Activated T-helper 1 cell treated with anti-CD3 and anti-CD28 coated beads, Interleukin-2, amount 50 U/mL, for 16 hours (primary cell): ENCODE measurements around the gene ASCL2.

Experiments used
- DNase-seq, 2 donors: peaks; one replicate each; pipeline ENCODE4 v3.0.0-alpha.2; 2020; ENCODE audit warnings: low read depth in 1 of 2, low spot score in 1 of 2

ASCL2 gene

GRCh38 chr11:2275334-2276279 is 5.2 kb upstream of the ASCL2 start:
- DNase-seq = no peak

DNA sequence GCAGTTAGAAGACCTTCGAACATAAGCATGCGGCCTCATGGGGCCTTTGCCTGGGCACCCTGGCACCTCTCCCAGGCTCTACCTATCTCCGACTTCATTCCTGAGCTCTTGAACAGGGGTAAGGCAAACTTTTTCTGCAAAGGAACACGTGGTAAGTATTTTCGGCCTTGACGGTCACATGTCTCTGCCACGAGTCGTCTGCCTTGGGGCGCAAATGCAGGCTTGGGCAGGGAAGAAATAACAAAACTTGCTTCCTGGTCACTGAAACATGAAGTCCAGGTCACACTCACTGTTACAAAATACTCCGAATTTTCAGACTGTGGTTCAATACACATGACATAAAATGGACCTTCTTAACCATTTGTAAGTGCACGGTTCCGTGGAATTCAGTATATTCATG is 3.4 kb upstream of the ASCL2 start:
- DNase-seq = no peak

GRCh38 chr11:2273311-2273710 is 2.9 kb upstream of the ASCL2 start:
- no peak for DNase-seq

GRCh38 chr11:2272946-2273280 is 2.5 kb upstream of the ASCL2 start:
- DNase-seq = no peak

DNA sequence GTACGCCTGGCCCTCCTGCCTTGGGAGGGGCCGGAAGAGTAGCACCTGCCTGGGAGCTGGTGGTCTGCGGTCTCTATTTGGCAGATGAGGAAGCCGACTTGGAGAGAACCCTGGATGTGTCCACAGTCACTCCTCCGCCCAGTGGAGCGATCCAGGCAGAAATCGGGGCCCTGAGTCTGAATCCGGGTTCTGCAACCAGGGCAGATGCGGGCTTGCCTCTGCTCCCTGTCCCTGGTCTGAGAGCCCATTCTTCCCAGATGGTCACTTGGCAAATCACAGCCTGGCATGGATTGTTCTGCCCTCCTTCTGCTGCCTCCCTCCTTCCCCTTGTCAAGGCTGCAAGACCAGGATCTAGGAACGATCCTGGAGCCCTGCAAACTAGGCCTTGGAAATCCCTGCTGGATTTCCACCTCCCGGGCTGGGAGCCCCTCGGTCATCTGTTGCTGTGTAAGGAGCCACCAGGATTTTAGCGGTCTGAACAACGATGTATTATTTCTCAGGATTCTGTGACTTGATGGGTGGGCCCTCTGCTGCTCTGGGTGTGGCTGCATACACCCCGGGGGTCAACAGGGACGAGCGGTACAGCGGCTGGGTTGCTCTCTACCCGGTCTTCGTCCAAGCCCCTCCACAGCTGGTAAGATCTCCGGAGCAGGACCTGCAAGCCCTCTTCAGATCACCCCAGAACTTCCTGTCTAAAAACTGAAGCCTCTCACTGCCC is 2.0 kb upstream of the ASCL2 start:
- DNase-seq = no peak

DNA sequence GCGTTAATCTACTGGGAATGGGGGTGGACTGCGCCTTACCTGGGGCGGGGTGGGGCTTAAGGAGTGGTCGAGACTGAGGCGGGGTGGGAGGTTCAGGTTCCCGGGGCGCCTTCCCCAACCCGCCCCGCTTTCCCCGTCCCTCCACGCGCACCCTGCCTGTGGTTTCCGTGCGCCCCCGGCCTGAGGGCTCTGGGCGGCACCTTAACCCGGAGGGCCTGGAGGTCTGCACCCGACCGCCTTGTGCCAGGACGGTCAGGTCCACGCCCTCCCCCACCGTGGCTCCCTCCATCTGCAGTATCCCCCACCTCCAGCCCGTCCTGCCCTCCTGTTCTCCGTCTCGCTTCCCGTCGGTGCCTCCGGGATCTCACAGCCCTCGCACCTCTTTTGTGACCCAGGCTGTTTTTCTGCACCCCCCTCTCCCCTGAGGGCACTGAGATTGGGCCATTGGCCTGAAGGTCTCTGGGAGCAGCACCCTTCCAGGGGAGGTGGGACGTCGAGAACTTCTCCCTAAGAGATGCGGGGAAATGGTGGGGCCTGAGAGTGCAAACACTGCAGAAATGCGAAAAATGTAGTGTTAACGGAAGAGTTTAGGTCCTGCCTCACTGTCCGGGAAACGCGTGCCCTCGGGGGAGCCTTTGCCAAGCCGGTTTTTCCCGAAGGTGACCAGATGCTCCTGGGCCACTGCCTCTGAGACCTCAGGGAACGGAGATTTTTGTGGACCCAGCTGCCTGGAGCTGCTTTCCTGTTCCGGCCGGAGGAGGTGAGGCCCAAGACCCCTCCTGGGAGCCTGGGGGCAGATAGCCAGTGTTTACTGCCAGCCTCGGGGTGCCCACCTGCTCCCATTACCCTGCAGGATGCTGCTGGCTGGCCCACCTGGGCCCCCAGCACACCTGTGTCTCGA is 1.2 kb upstream of the ASCL2 start:
- DNase-seq = no peak

GRCh38 chr11:2271077-2271326 is 614 bp upstream of the ASCL2 start:
- DNase-seq = peak in 1 of 2 donors; percentile 25

- no peak for DNase-seq
Observed at GRCh38 chr11:2269601-2270321, 627 bp downstream of the ASCL2 start.

- DNase-seq = peak in 1 of 2 donors; percentile 69
Observed at GRCh38 chr11:2268729-2269600, 1.4 kb downstream of the ASCL2 start.

GRCh38 chr11:2267851-2268728 is 2.3 kb downstream of the ASCL2 start:
- DNase-seq = no peak

GRCh38 chr11:2267306-2267850 is 3.0 kb downstream of the ASCL2 start:
- no peak for DNase-seq

DNA sequence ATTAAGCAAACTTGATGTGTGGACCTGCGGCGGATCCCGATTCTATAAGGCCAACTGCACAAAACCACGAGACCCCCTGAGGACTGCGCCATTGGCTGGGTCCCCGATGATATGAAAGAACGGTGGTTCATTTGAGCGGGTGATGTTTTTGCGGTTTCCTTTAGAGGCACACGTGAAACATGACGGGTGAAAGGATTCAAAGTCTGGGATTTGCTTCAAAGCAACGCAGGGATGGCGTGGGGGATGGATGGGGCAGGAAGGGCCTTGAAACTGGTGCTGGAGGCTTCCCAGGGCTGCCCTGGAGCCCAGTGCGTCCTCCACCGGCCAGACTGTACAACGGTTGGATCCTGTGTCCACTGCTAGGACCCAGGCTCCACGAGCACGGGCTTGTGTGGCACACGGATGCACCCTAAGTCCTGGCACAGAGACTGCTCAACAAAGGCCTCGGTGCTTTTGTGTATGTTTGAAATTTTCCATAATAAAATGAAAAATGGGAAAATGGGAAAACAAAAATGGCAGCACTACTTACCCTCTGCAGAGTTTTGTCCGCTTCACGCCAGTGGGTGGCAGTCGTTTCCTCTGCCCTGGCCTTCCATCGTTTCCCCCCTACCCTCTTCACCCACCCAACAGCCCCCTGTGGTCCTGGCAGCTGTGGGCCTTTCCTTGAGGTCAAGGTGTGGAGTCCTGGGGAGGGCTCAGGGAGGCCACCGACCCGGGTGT is 3.6 kb downstream of the ASCL2 start:
- DNase-seq = no peak

DNA sequence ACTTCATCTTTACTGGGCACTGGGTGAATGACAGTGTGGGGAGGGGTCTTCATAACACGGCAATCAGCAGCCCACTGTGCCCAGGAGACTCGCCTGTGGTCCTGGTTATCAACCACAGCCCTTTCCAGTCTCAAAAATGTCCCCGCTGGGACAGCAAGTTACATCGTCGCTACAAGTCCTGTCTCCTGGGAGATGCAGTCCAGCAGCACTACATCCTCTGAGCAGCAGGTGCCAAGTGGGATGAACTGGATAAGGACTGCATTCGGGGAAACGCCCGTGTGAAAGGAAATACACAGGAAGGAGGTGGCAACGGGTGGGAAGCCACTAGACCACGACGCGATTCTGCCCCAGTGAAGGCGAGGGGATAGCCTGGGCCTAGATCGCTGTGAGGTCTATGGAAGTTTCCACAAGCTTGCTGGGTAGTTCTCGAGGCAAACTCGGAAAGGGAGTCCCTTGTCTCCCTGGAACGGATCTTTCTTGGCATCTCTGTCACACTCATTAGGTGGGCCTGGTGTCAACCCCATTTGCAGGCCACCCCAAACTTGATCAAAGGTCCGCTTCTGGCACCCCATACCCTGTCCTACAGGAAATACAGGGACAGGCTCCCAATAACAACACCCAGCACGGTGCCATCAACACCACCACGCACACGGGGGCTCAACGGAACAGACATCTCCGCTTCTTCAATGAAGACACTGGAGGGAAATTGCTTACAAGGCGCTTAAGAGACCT is 4.4 kb downstream of the ASCL2 start:
- DNase-seq = no peak

DNA sequence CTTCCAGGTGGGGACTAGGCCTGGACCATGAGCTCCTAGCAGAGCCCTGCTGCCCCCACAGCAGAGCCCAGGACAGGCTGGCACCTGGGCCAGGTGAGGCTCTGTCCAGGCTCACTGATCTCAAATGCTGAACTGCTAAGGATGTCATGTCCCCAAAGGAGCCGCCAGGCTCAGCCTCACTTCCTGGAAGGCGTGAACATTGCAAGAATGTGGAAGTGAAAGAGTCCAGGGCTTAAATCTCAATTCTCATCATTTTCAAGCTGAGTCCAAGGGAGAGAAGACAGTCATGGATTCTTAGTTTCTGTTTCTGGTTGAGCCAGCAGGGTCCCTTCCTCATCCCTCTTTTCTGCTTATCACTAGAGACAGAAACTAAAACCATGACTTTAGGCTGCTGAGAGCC is 5.0 kb downstream of the ASCL2 start:
- DNase-seq = no peak

DNA sequence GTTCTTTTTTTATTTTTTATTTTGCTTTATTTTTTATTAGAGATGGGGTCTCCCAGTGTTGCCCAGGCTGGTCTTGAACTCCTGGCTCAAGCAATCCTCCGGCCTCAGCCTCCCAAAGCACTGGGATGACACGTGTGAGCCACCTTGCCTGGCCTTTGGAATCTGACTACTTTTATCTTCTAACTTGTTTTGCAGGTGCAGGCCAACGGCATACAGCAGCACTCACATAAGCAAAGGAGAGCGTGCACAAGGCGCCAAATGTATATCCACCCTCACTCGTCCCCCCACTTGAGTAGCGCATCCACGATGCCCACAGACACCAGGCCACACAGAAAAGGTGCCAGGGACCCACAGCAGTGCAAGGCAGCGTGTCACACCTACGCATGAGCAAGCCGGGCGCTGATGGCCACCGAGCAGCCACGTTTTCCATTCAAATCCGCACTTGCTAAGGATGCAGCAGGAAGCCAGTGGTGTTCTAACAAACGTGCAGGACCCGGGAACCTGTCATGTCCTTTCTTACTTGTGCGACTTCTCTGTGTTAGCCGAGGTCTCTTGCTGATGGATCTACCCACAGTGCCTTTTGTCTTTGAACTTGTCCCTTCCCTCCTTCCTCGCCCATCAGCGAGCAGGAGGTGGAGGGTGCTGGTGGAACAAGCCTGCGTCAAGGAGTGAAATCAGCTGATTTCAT is 5.9 kb downstream of the ASCL2 start:
- no peak for DNase-seq

DNA sequence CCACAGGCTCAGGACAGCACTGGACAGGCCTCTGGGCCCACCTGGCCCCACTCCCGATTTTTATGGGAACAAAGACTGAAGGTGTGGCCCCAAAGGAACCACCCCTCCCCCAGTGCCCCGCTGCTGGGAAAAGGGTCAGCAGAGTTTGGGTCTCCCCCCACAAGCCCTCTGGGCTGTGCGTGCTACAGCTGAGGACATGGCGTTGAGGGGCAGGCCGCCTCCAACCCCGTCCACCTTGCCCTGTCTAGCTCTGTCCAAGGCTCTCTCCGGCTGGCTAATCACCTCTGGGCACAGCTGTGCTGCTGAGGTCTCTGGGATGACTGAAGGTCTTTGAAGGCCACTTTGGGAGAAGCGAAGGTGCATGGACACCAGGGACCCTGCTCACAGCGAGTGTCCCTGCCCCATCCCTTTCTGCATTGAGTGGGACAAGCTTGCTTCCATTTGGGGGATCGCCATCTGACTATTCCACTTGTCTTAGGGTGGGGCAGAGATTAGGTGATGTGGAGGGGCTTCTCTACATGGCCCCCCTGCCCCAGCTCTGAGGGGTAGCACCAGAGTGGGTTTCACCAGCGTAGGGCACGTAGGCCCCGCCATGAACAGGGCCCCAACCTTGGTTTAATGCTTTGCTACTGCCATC is 6.5 kb downstream of the ASCL2 start:
- no peak for DNase-seq
